HepG2 (cell line): Measurements from ENCODE around the gene CTRB2. TPM values are rescaled to one million over a fixed set of nuclear protein-coding genes. Genes with fewer than 3 reads are reported as not detected.

Experiments used
- ATAC-seq: fragments of 200-7000 bp; cut with Tn5 transposase; 3 replicates; pipeline ENCODE4 v1.9.1; 2020; ENCODE audit warnings: mild to moderate bottlenecking, moderate library complexity
- BruUV-seq: library from RNA; stranded (reverse); fragments of 400-500 nt; replicated peaks from 2 replicates; lab custom pipeline; 2021; lab: Mats Ljungman, UMichigan
- CTCF ChIA-PET: fragments of 300-600 bp; formaldehyde crosslinking; extraction: SDS; loops from one replicate; lab custom pipeline; 2021; ENCODE audit warnings: low total read pairs, inconsistent platforms, low intra/inter-chr PET ratio; lab: Yijun Ruan, JAX
- POLR2A ChIA-PET: fragments of 350-600 bp; sonication (Branson Sonifier 250); formaldehyde crosslinking; loops from one replicate; lab custom pipeline; 2020; ENCODE audit warnings: antibody characterized with exemption, inconsistent platforms; lab: Yijun Ruan, JAX
- DNase-seq: peaks from one replicate; pipeline ENCODE4 v3.0.0-alpha.2; 2015; ENCODE audit warnings: low spot score
- FAIRE-seq: peaks from 3 replicates; lab custom pipeline; 2011; peaks lifted over from hg19 to GRCh38; lab: Jason Lieb, UNC
- H2AFZ ChIP-seq: one replicate; pipeline ENCODE4 v1.6.1; 2011; ENCODE audit warnings: low read length, inconsistent platforms
- H3K27ac ChIP-seq: fragments of 300-600 bp; 3 replicates; pipeline ENCODE4 v1.8.0; 2011; ENCODE audit warnings: mixed run types, mild to moderate bottlenecking, mixed read lengths, low read length, inconsistent platforms; ENCODE audit not compliant: insufficient read depth; ENCODE audit errors: extremely low read length
- H3K27me3 ChIP-seq, 2 experiments: fragments of 200-600 bp in 1 of 2; 2 replicates in 1 of 2; 3 replicates in 1 of 2; pipeline versions ENCODE4 v1.6.0 to v1.8.0; 2011; ENCODE audit warnings: low read length in 2 of 2, mild to moderate bottlenecking in 2 of 2, moderate library complexity in 2 of 2, inconsistent platforms in 1 of 2; ENCODE audit not compliant: insufficient read depth in 2 of 2, control insufficient read depth in 1 of 2
- H3K36me3 ChIP-seq, 2 experiments: fragments of 200-600 bp in 1 of 2; replicated peaks in 1 of 2; 2 replicates in 1 of 2; 3 replicates in 1 of 2; pipeline versions ENCODE4 v1.5.1 to v1.8.0; 2011; ENCODE audit warnings: low read length in 2 of 2, inconsistent platforms in 1 of 2; ENCODE audit not compliant: insufficient read depth in 2 of 2, control insufficient read depth in 1 of 2
- H3K4me1 ChIP-seq: 2 replicates; pipeline ENCODE4 v1.5.1; 2012; ENCODE audit warnings: low read length, inconsistent platforms; ENCODE audit not compliant: insufficient read depth
- H3K4me2 ChIP-seq: 2 replicates; pipeline ENCODE4 v1.6.0; 2011; ENCODE audit warnings: low read depth, low read length, inconsistent platforms
- H3K4me3 ChIP-seq, 3 experiments: fragments of 200-600 bp in 1 of 3; sonication (generic), shearing (Covaris generic) in 1 of 3; replicated peaks in 1 of 3; 2 replicates each; pipeline ENCODE4 v1.5.1; 2011 to 2016; ENCODE audit warnings: low read length in 3 of 3, inconsistent platforms in 2 of 3, low read depth in 2 of 3, mild to moderate bottlenecking in 2 of 3, control low read depth in 1 of 3, mixed read lengths in 1 of 3; ENCODE audit not compliant: insufficient read depth in 1 of 3
- H3K79me2 ChIP-seq: one replicate; pipeline ENCODE4 v1.6.1; 2011; ENCODE audit warnings: low read length, inconsistent platforms; ENCODE audit not compliant: insufficient read depth
- H3K9ac ChIP-seq: 2 replicates; pipeline ENCODE4 v1.6.0; 2011; ENCODE audit warnings: mild to moderate bottlenecking, low read depth, low read length, inconsistent platforms; ENCODE audit not compliant: insufficient read depth
- H3K9me3 ChIP-seq: 2 replicates; pipeline ENCODE4 v1.5.1; 2012; ENCODE audit warnings: mild to moderate bottlenecking, low read length
- H4K20me1 ChIP-seq: 2 replicates; pipeline ENCODE4 v1.6.0; 2011; ENCODE audit warnings: inconsistent platforms, mild to moderate bottlenecking, low read length, moderate library complexity; ENCODE audit not compliant: insufficient read depth
- CBFB ChIP-seq: sonication (generic); formaldehyde crosslinking; IDR thresholded peaks from 2 replicates; pipeline ENCODE4 v1.4.0; 2020; ENCODE audit warnings: missing genetic modification reagents
- EEA1 ChIP-seq: sonication (generic); formaldehyde crosslinking; IDR thresholded peaks from 2 replicates; pipeline ENCODE4 v1.5.1; 2020; ENCODE audit warnings: mild to moderate bottlenecking, missing genetic modification reagents, borderline replicate concordance
- FOSL2 ChIP-seq: sonication (generic); formaldehyde crosslinking; IDR thresholded peaks from 2 replicates; pipeline ENCODE4 v1.4.0; 2020; ENCODE audit warnings: missing genetic modification reagents
- NR1H2 ChIP-seq: sonication (generic); formaldehyde crosslinking; IDR thresholded peaks from 2 replicates; pipeline ENCODE4 v1.8.1; 2022; ENCODE audit warnings: low read depth, missing genetic modification reagents, borderline replicate concordance
- NR2F6 ChIP-seq, 2 experiments: IDR thresholded peaks; 2 replicates each; pipeline ENCODE4 v1.6.1; 2016; ENCODE audit warnings: antibody characterized with exemption in 1 of 2, mild to moderate bottlenecking in 1 of 2
- POLR2AphosphoS5 ChIP-seq: IDR thresholded peaks from 2 replicates; pipeline ENCODE4 v1.6.1; 2012; ENCODE audit warnings: low read depth, low read length
- SMAD1 ChIP-seq: sonication (generic); formaldehyde crosslinking; IDR thresholded peaks from 2 replicates; pipeline ENCODE4 v1.4.0; 2020; ENCODE audit warnings: missing genetic modification reagents, low read depth, mild to moderate bottlenecking, borderline replicate concordance
- ZBTB38 ChIP-seq: sonication (generic); formaldehyde crosslinking; IDR thresholded peaks from 2 replicates; pipeline ENCODE4 v1.5.1; 2020; ENCODE audit warnings: mild to moderate bottlenecking, missing genetic modification reagents
- ZBTB7B ChIP-seq: sonication (generic); formaldehyde crosslinking; IDR thresholded peaks from 2 replicates; pipeline ENCODE4 v1.4.0; 2020; ENCODE audit warnings: missing genetic modification reagents
- ZKSCAN1 ChIP-seq: fragments of 150-350 bp; IDR thresholded peaks from 2 replicates; pipeline ENCODE4 v1.6.1; 2014; ENCODE audit warnings: low read length
- ZNF331 ChIP-seq: sonication (generic); formaldehyde crosslinking; IDR thresholded peaks from 2 replicates; pipeline ENCODE4 v1.4.0; 2020; ENCODE audit warnings: missing genetic modification reagents
- ZNF350 ChIP-seq: sonication (generic); formaldehyde crosslinking; IDR thresholded peaks from 2 replicates; pipeline ENCODE4 v1.4.0; 2020; ENCODE audit warnings: mild to moderate bottlenecking, low read depth, missing genetic modification reagents, borderline replicate concordance
- ZNF660 ChIP-seq: sonication (generic); formaldehyde crosslinking; IDR thresholded peaks from 2 replicates; pipeline ENCODE4 v1.5.1; 2020; ENCODE audit warnings: mild to moderate bottlenecking, low read depth, missing genetic modification reagents, borderline replicate concordance
- ZNF883 ChIP-seq: sonication (generic); formaldehyde crosslinking; IDR thresholded peaks from 2 replicates; pipeline ENCODE4 v1.5.1; 2020; ENCODE audit warnings: mild to moderate bottlenecking, missing genetic modification reagents; ENCODE audit errors: not compliant biosample characterization
- WGBS: methylation state at CpG from one replicate; pipeline ENCODE4 v1.1.6; 2017; ENCODE audit warnings: low lambda C conversion rate; 5-methylcytosine and 5-hydroxymethylcytosine counted together
- in situ Hi-C: cut with HindIII; loops from 2 replicates; pipeline ENCODE4 v1.10.0; 2017; ENCODE audit warnings: low pct_unique_long_range_greater_than_20kb; ENCODE audit not compliant: extremely low pct_ligation_motif_present
- intact Hi-C: fragments of 100-400 bp; cut with micrococcal nuclease; formaldehyde crosslinking; loops from one replicate; pipeline ENCODE4 v1.10.0; 2022; ENCODE audit not compliant: unreplicated experiment
- polyA plus RNA-seq, 8 experiments: library from polyadenylated mRNA; depleted of rRNA in 3 of 8; stranded (reverse) in 7 of 8; unstranded in 1 of 8; fragments of >200 nt; fragmentation: Illumina TruSeq in 4 of 8; extraction: Trizol in 4 of 8; gene quantifications; 2 replicates each; pipeline versions ENCODE4 v1.2.1 to v1.2.3, GENCODE V29; 2011 to 2016; ENCODE audit warnings: low read depth in 4 of 8, missing spikeins in 1 of 8, mixed read lengths in 1 of 8; ENCODE audit not compliant: insufficient read depth in 1 of 8
- total RNA-seq, 5 experiments: library from RNA; depleted of rRNA; stranded (reverse); fragments of >200 nt; fragmentation: Illumina TruSeq; extraction: Trizol; gene quantifications; 2 replicates each; pipeline ENCODE4 v1.2.3, GENCODE V29; 2016; ENCODE audit warnings: low read depth in 1 of 5
- TF ChIP-seq, protein P1 (sequence below): IDR thresholded peaks from 2 replicates; pipeline ENCODE4 v1.6.1; 2012; ENCODE audit warnings: low read depth, low read length, improper control_type of control experiment
- TF ChIP-seq, protein P2 (sequence below): IDR thresholded peaks from 2 replicates; pipeline ENCODE4 v1.6.1; 2018; ENCODE audit warnings: missing genetic modification reagents, mild to moderate bottlenecking, missing compliant biosample characterization
- TF ChIP-seq, protein P3 (sequence below), 2 experiments: sonication (generic) in 1 of 2; formaldehyde crosslinking in 1 of 2; IDR thresholded peaks; 2 replicates each; pipeline versions ENCODE4 v1.4.0 to v1.6.1; 2018 to 2020; ENCODE audit warnings: missing genetic modification reagents in 2 of 2, borderline replicate concordance in 1 of 2, low read depth in 1 of 2, mild to moderate bottlenecking in 1 of 2, missing biosample characterization in 1 of 2

CTRB2 gene
- total and polyA plus RNA-seq, 2 of the 13 experiments (the other 11 are each of a cell fraction or from before 2014, with no cell fraction given): 0.13 TPM; not detected in 1

- peaks cover 85% of the 10 kb centered on the region for H3K4me1 ChIP-seq
- H3K9me3 ChIP-seq: no peaks in the 10 kb centered on the region
- H3K4me2 ChIP-seq: peak overlapping the region; percentile 41
- H3K9ac ChIP-seq: no peak overlapping the region
- in situ Hi-C loops (no loop called here), intact Hi-C loops (no loop called here)
- H3K79me2 ChIP-seq: peaks cover 85% of the 10 kb centered on the region
- ChIA-PET CTCF (interaction anchor here (0.8 kb wide), 1 partner anchor 129 kb away, joined by 3 read pairs; no protein-coding TSS in a partner anchor), POLR2A (interaction anchor here (3.1 to 14.7 kb wide), 2 partner anchors 12 to 53 kb away, joined by 27 to 312 read pairs; no protein-coding TSS in a partner anchor)
- no peaks in the 10 kb centered on the region for H3K27me3 ChIP-seq
- H2AFZ ChIP-seq: no peak overlapping the region
- DNase-seq (peak; percentile 88), ATAC-seq (peak; percentile 51), FAIRE-seq (peak; percentile 94)
- no TSS peak for BruUV-seq
- 30% methylated on average over 5 of the region's 12 CpGs for WGBS
- peak overlapping the region; percentile 45 for H3K27ac ChIP-seq
- peaks cover 50% of the 10 kb centered on the region for H4K20me1 ChIP-seq
- peaks cover 2 to 8% of the 10 kb centered on the region in 2 experiments; a peak in 2 of 5 replicates for H3K36me3 ChIP-seq
- peak overlapping the region in 1 of 3 experiments; percentile 5; a peak in 1 of 6 replicates for H3K4me3 ChIP-seq
- TF ChIP-seq SMAD1 (CRISPR knock-in tag) (0 out of 2 replicates have a peak, but pooled peaks have one; percentile 7), ZNF350 (CRISPR knock-in tag) (0 out of 2 replicates have a peak, but pooled peaks have one; percentile 12), CBFB (CRISPR knock-in tag) (peak; percentile 65; the same call in 1 of the 2 replicates), NR2F6 (IDR thresholded peaks at IDR 0.05) (no peak; the same call in 1 of the 2 replicates), NR2F6 (CRISPR knock-in tag; IDR thresholded peaks at IDR 0.05) (peak; percentile 45; the same call in 1 of the 2 replicates), EEA1 (CRISPR knock-in tag) (no peak), ZNF660 (CRISPR knock-in tag) (no peak), NR1H2 (CRISPR knock-in tag) (no peak), POLR2AphosphoS5 (no peak), ZBTB38 (CRISPR knock-in tag) (peak; percentile 78; the same call in 1 of the 2 replicates), ZNF883 (CRISPR knock-in tag) (no peak), FOSL2 (CRISPR knock-in tag) (peak; percentile 30; the same call in 1 of the 2 replicates), ZKSCAN1 (no peak), ZBTB7B (CRISPR knock-in tag) (peak; percentile 50; the same call in 1 of the 2 replicates), ZNF331 (0 out of 2 replicates have a peak, but pooled peaks have one; percentile 44)
- TF ChIP-seq, protein P1, sequence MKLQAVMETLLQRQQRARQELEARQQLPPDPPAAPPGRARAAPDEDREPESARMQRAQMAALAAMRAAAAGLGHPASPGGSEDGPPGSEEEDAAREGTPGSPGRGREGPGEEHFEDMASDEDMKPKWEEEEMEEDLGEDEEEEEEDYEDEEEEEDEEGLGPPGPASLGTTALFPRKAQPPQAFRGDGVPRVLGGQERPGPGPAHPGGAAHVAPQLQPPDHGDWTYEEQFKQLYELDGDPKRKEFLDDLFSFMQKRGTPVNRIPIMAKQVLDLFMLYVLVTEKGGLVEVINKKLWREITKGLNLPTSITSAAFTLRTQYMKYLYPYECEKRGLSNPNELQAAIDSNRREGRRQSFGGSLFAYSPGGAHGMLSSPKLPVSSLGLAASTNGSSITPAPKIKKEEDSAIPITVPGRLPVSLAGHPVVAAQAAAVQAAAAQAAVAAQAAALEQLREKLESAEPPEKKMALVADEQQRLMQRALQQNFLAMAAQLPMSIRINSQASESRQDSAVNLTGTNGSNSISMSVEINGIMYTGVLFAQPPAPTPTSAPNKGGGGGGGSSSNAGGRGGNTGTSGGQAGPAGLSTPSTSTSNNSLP: no peak
- TF ChIP-seq, protein P2, sequence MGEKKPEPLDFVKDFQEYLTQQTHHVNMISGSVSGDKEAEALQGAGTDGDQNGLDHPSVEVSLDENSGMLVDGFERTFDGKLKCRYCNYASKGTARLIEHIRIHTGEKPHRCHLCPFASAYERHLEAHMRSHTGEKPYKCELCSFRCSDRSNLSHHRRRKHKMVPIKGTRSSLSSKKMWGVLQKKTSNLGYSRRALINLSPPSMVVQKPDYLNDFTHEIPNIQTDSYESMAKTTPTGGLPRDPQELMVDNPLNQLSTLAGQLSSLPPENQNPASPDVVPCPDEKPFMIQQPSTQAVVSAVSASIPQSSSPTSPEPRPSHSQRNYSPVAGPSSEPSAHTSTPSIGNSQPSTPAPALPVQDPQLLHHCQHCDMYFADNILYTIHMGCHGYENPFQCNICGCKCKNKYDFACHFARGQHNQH (CRISPR knock-in tag): 0 out of 2 replicates have a peak, but pooled peaks have one; percentile 52
- TF ChIP-seq, protein P3, sequence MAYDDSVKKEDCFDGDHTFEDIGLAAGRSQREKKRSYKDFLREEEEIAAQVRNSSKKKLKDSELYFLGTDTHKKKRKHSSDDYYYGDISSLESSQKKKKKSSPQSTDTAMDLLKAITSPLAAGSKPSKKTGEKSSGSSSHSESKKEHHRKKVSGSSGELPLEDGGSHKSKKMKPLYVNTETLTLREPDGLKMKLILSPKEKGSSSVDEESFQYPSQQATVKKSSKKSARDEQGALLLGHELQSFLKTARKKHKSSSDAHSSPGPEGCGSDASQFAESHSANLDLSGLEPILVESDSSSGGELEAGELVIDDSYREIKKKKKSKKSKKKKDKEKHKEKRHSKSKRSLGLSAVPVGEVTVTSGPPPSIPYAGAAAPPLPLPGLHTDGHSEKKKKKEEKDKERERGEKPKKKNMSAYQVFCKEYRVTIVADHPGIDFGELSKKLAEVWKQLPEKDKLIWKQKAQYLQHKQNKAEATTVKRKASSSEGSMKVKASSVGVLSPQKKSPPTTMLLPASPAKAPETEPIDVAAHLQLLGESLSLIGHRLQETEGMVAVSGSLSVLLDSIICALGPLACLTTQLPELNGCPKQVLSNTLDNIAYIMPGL (CRISPR knock-in tag; IDR thresholded peaks at IDR 0.05; ENCODE audit: borderline replicate concordance in 1 of 2, low read depth in 1 of 2): peak; percentile 27 to 64; a peak in 1 of 4 replicates
Observed at GRCh38 chr16:75256059-75256571, 49.2 kb upstream of the CTRB2 start.
